GM18909 (cell line): Measurements from ENCODE around the gene PHACTR1.

ENCODE experiments used
- ATAC-seq: cut with Tn5 transposase; IDR thresholded peaks from one replicate; pipeline ENCODE4 v1.9.1; 2021; ENCODE audit warnings: mild to moderate bottlenecking; ENCODE audit not compliant: unreplicated experiment, poor library complexity

PHACTR1 gene

GRCh38 chr6:12973386-12973785 lies 256.8 kb downstream of the PHACTR1 start:
- no peak for ATAC-seq

DNA sequence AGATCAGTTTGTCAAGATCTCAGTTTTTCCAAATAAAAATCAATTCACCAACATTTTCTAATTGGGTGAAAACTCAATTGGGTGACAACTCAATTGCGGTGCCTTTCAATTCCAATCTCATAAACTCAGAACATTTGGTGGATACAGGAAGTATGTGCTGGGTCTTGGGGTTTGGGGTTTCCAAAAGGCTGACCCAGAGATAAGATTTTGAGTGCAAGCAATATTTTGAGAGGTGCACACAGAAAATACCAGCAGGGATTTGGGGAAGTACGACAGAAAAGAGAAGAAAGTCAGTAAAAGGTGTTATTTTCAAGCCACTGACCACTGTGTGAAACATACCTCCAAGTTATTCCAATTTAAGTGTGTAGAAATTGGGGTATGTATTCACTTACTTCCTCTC lies 258.0 kb downstream of the PHACTR1 start:
- no peak for ATAC-seq

- ATAC-seq = no peak
Measured at GRCh38 chr6:12976366-12976765, 259.8 kb downstream of the PHACTR1 start.

DNA sequence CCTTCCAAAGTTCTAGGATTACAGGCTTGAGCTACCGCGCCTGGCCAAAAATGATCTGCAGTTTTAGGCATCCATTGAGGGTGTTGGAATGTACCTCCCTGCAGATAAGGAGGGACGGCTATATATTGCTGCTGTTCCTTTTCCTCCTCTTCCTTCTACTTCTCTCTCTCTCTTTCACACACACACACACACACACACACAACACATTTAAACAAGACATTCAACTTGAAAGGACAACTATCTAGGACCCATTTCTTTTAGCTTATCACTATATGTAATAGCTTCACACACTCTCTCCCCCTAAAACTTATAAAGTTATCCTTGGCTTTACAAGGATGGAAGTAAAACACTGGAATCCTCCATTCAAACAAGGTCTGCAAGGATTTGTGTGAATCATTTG lies 260.6 kb downstream of the PHACTR1 start:
- ATAC-seq = no peak

DNA sequence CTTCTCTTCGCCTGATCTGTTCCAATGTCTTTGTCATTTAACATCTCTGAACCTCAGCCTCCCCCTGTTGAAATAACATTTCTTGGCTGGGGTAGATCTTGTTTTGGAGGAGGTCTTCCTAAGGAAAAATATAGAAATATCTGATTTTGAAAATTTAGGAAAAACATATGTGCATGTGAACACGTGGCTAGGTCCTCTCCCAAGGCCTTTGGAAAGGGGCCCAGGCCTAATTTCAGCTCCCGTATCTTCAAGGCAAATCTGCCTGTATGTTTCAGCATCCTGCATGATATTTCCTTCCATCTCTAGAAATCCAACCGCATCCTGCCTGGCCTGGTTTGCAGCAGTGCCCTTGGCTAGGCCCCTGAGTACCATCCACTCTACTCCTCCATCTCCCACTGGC lies 261.2 kb downstream of the PHACTR1 start:
- ATAC-seq = no peak

- no peak for ATAC-seq
Measured at GRCh38 chr6:12980741-12981140, 264.2 kb downstream of the PHACTR1 start.

DNA sequence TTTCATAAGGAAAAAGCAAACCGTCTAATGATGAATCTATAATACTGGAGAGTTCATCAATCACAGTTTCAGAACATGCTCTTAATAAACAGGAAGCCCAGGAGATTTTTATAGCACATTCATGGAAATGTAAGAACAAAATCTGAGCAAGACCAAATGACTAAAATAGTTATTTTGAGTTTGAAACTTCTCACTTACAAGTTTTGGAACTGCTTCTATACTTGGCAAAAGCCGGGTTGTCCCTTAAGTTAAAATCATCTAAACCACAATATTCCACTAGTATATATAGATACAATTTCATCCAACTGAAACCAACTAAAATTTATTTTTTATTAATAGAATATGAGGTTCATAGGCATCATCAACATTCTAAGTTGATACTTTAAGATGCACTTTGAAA lies 268.2 kb downstream of the PHACTR1 start:
- no peak for ATAC-seq

GRCh38 chr6:12987783-12988182 lies 271.2 kb downstream of the PHACTR1 start:
- no peak for ATAC-seq

GRCh38 chr6:12990162-12990561 lies 273.6 kb downstream of the PHACTR1 start:
- no peak for ATAC-seq

DNA sequence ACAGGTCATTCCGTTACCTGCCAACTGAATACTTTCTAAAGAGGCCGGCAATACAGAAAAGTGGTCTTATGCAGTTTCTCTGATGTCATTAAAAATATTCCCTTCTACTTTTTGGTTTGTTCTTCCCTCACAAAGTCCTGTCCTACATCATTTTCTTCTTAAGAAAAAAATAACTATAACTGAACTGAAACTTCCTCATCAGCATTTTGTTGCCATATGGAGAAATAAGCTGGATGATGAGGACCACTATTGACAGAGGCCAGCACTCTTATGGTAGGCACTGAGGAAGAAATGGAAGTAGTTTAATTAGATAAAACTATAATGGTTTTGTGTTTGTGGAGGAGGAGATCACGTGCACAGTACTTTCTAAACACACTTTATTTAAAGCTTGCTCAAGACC lies 274.9 kb downstream of the PHACTR1 start:
- no peak for ATAC-seq

- ATAC-seq = no peak
Measured at GRCh38 chr6:12992770-12993169, 276.2 kb downstream of the PHACTR1 start.

DNA sequence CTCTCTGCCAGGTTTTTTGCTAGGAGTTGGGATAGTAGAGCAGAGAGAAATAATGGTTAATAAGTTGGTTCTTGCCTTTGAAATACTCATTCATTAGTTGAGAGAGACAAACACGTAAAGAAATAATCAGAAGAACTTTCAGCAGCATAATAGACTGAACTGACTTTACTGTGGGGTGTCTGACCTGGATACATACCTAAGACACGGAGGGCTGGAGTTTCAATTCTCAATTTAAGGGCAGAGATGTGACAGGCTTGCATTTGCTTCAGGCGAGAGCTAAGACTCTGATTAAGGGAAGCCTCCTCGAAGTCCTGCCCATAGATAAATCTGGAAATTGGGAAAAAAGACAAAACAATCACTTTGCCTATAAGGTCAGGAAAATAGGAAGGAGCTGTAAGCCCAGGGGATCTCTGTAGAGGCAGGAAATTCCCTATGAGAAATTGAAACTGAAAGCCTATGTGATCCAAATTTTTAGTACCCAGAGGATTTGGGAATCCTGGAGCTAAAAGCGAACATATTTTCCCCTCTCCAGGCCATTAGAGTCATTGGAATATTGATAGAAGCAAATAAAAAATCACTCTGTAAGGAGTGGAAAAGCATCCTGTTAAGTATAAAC lies 276.8 kb downstream of the PHACTR1 start:
- ATAC-seq = no peak

GRCh38 chr6:12995419-12995818 lies 278.9 kb downstream of the PHACTR1 start:
- ATAC-seq = no peak

DNA sequence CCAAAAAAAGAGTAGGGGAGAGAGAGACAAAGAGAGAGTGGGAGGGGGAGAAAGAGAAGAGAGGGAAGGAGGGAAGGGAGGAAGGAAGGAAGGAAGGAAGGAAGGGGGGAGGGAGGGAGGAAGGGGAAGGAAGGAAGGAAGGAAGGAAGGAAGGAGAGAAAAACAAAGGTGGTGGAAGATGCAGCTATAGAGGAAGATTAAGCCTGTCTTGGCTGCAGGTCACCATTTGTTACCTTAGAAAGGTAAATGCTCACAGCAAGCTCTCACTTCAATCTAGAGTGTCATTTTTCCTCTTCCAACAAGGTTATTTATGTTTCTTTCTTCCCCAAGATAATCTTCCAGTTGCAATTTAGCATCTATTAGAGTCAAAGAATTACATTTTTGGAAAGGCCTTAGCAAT lies 284.0 kb downstream of the PHACTR1 start:
- no peak for ATAC-seq

- ATAC-seq = no peak
Measured at GRCh38 chr6:13001927-13002326, 285.4 kb downstream of the PHACTR1 start.

- ATAC-seq = no peak
Measured at GRCh38 chr6:13004601-13005000, 288.0 kb downstream of the PHACTR1 start.

DNA sequence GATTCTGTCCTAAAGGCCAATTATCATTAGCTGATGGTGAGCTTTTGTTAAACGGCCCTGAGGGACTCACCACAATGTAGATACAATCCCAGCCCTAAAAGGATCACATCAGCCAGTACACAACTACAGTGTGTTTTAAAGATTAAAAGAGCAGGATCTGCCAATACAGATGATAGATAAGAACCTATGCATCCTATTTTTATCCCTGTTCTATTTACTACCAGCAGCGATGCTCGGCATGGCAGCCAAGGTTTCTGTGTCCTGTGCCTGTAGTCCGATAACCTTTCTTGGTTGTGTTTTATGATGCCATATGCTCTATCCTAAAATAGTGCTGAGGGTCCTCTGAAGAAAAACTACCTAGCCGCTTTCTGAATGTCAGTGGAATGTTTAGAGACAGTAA lies 289.4 kb downstream of the PHACTR1 start:
- ATAC-seq = no peak

GRCh38 chr6:13006578-13007300 lies 290.2 kb downstream of the PHACTR1 start:
- ATAC-seq = no peak

GRCh38 chr6:13007744-13008143 lies 291.2 kb downstream of the PHACTR1 start:
- no peak for ATAC-seq

GRCh38 chr6:13009031-13009430 lies 292.5 kb downstream of the PHACTR1 start:
- no peak for ATAC-seq

GRCh38 chr6:13009461-13009860 lies 292.9 kb downstream of the PHACTR1 start:
- no peak for ATAC-seq

GRCh38 chr6:13011612-13012146 lies 295.1 kb downstream of the PHACTR1 start:
- no peak for ATAC-seq
